AG09309 (cell line): ENCODE results near the gene INSR.

Experiments
- DNase-seq: peaks from one replicate; pipeline ENCODE4 v3.0.0-alpha.2; 2010; ENCODE audit warnings: low read depth
- H3K4me3 ChIP-seq: 2 replicates; pipeline ENCODE4 v1.5.1; 2011; ENCODE audit warnings: mild to moderate bottlenecking, low read depth, low read length, moderate library complexity; ENCODE audit not compliant: control insufficient read depth
- CTCF ChIP-seq: IDR thresholded peaks from 2 replicates; pipeline ENCODE4 v1.5.1; 2011; ENCODE audit warnings: mild to moderate bottlenecking, low read depth, low read length, inconsistent platforms; ENCODE audit not compliant: insufficient read depth, control insufficient read depth; ENCODE audit errors: missing control alignments

The INSR gene

GRCh38 chr19:7203332-7203731 lies 90.9 kb downstream of the INSR start:
- no peak overlapping the region for H3K4me3 ChIP-seq
- TF ChIP-seq CTCF, result no peak
- no peak for DNase-seq

- no peak for DNase-seq
- TF ChIP-seq CTCF, result no peak
- no peak overlapping the region for H3K4me3 ChIP-seq
These were observed 91.3 kb downstream of the INSR start for GRCh38 chr19:7202888-7203287.

GRCh38 chr19:7200736-7201135 lies 93.5 kb downstream of the INSR start:
- TF ChIP-seq CTCF, result no peak

GRCh38 chr19:7199613-7200533 lies 94.3 kb downstream of the INSR start:
- no peak overlapping the region for H3K4me3 ChIP-seq
- no peak for DNase-seq

More at GRCh38 chr19:7200736-7201135, 93.5 kb downstream of the INSR start:
- no peak overlapping the region for H3K4me3 ChIP-seq
- DNase-seq, result no peak

GRCh38 chr19:7197760-7198696 lies 96.2 kb downstream of the INSR start:
- DNase-seq, result peak; percentile 86
- H3K4me3 ChIP-seq, result peak overlapping the region; percentile 70
- TF ChIP-seq CTCF, result no peak

More at GRCh38 chr19:7199613-7200533, 94.3 kb downstream of the INSR start:
- TF ChIP-seq CTCF, result no peak

- H3K4me3 ChIP-seq, result peak overlapping the region; percentile 55
- peak; percentile 95 for DNase-seq
- no peak for TF ChIP-seq CTCF
These were observed 97.0 kb downstream of the INSR start for GRCh38 chr19:7197119-7197759.
